Measurements from ENCODE around the gene CATSPERZ.

The CATSPERZ gene

GRCh38 chr11:64299847-64300648 lies at the start of gene CATSPERZ:
TSS of gene CATSPERZ (plus strand) at chr11:64300358. CDS start at chr11:64300411, 53 bp downstream.
- peak in 7 of 42 donors; percentile 22 to 57 (median 41) for DNase-seq
- intact Hi-C loops (cut with DNase I): no loop called here

GRCh38 chr11:64250415-64251015 lies 49.6 kb upstream of the CATSPERZ start:
- intact Hi-C loops (cut with DNase I): no loop called here
- DNase-seq: no peak

GRCh38 chr11:64251016-64251752 lies 49.0 kb upstream of the CATSPERZ start, which contains the start of gene PLCB3:
TSS of gene PLCB3 (plus strand) at chr11:64251530. CDS start at chr11:64251650, 120 bp downstream.
- intact Hi-C loops (cut with DNase I): no loop called here
- DNase-seq: peak in 28 of 42 donors; percentile 49 to 83 (median 66)

GRCh38 chr11:64251753-64252002 lies 48.5 kb upstream of the CATSPERZ start:
- intact Hi-C loops (cut with DNase I): no loop called here
- no peak for DNase-seq

- DNase-seq: peak in 1 of 42 donors; percentile 39
- intact Hi-C loops (cut with DNase I): no loop called here
Observed at GRCh38 chr11:64252003-64252872, 47.9 kb upstream of the CATSPERZ start.

GRCh38 chr11:64253043-64253442 lies 47.1 kb upstream of the CATSPERZ start:
- no peak for DNase-seq
- intact Hi-C loops (cut with DNase I): no loop called here

- DNase-seq: peak in 22 of 42 donors; percentile 41 to 80 (median 61)
- intact Hi-C loops (cut with DNase I): no loop called here
Observed at GRCh38 chr11:64253481-64253880, 46.7 kb upstream of the CATSPERZ start.

GRCh38 chr11:64254326-64254725 lies 45.8 kb upstream of the CATSPERZ start:
- intact Hi-C loops (cut with DNase I): no loop called here
- DNase-seq: no peak

- DNase-seq: no peak
- intact Hi-C loops (cut with DNase I): no loop called here
Observed at GRCh38 chr11:64255135-64256128, 44.7 kb upstream of the CATSPERZ start.

GRCh38 chr11:64256300-64256699 lies 43.9 kb upstream of the CATSPERZ start:
- DNase-seq: no peak
- intact Hi-C loops (cut with DNase I): no loop called here

- no peak for DNase-seq
- intact Hi-C loops (cut with DNase I): no loop called here
Observed at GRCh38 chr11:64258356-64258755, 41.8 kb upstream of the CATSPERZ start.

- no peak for DNase-seq
- intact Hi-C loops (cut with DNase I): no loop called here
Observed at GRCh38 chr11:64258946-64259532, 41.1 kb upstream of the CATSPERZ start.

GRCh38 chr11:64259533-64260067 lies 40.6 kb upstream of the CATSPERZ start:
- no peak for DNase-seq
- intact Hi-C loops (cut with DNase I): no loop called here

- intact Hi-C loops (cut with DNase I): no loop called here
- DNase-seq: no peak
Observed at GRCh38 chr11:64260147-64260708, 39.9 kb upstream of the CATSPERZ start.

- intact Hi-C loops (cut with DNase I): no loop called here
- DNase-seq: no peak
Observed at GRCh38 chr11:64261556-64262080, 38.5 kb upstream of the CATSPERZ start.

GRCh38 chr11:64262271-64263002 lies 37.7 kb upstream of the CATSPERZ start:
- no peak for DNase-seq
- intact Hi-C loops (cut with DNase I): no loop called here
